HUES6 (cell line): ENCODE results near the gene KYAT1.

Source experiments
- H3K27ac ChIP-seq: 2 replicates; pipeline ENCODE4 v1.7.0; 2013; ENCODE audit warnings: low read depth, mild to moderate bottlenecking, low read length, inconsistent platforms
- H3K27me3 ChIP-seq: 2 replicates; pipeline ENCODE4 v1.6.1; 2013; ENCODE audit warnings: low read length; ENCODE audit not compliant: control insufficient read depth, insufficient read depth
- H3K36me3 ChIP-seq: 2 replicates; pipeline ENCODE4 v1.6.1; 2013; ENCODE audit warnings: low read length; ENCODE audit not compliant: control insufficient read depth, insufficient read depth
- H3K4me1 ChIP-seq: 2 replicates; pipeline ENCODE4 v1.6.1; 2013; ENCODE audit warnings: low read length; ENCODE audit not compliant: control insufficient read depth, insufficient read depth
- H3K4me3 ChIP-seq: 2 replicates; pipeline ENCODE4 v1.5.1; 2013; ENCODE audit warnings: low read depth, low read length
- H3K9ac ChIP-seq: one replicate; pipeline ENCODE4 v1.6.1; 2013; ENCODE audit warnings: mild to moderate bottlenecking, low read length
- H3K9me3 ChIP-seq: 2 replicates; pipeline ENCODE4 v1.6.1; 2013; ENCODE audit warnings: low read depth, low read length; ENCODE audit not compliant: control insufficient read depth, insufficient read depth

The KYAT1 gene

GRCh38 chr9:128836509-128837145 lies 45.1 kb downstream of the KYAT1 start:
- H3K27ac ChIP-seq, result no peak overlapping the region
- H3K36me3 ChIP-seq, result peaks cover 59% of the 10 kb centered on the region
- H3K9ac ChIP-seq, result no peak overlapping the region

GRCh38 chr9:128835246-128836210 lies 46.2 kb downstream of the KYAT1 start:
- no peak overlapping the region for H3K27ac ChIP-seq
- no peaks in the 10 kb centered on the region for H3K27me3 ChIP-seq
- peaks cover 54% of the 10 kb centered on the region for H3K36me3 ChIP-seq
- no peak overlapping the region for H3K4me3 ChIP-seq
- no peaks in the 10 kb centered on the region for H3K4me1 ChIP-seq
- H3K9me3 ChIP-seq, result no peaks in the 10 kb centered on the region
- H3K9ac ChIP-seq, result no peak overlapping the region

More at GRCh38 chr9:128836509-128837145, 45.1 kb downstream of the KYAT1 start:
- Histone ChIP-seq H3K4me1 (no peaks in the 10 kb centered on the region), H3K4me3 (no peak overlapping the region), H3K9me3 (no peaks in the 10 kb centered on the region), H3K27me3 (no peaks in the 10 kb centered on the region)

GRCh38 chr9:128833696-128834095 lies 48.1 kb downstream of the KYAT1 start:
- Histone ChIP-seq H3K4me3 (no peak overlapping the region), H3K9me3 (no peaks in the 10 kb centered on the region), H3K36me3 (peaks cover 50% of the 10 kb centered on the region), H3K4me1 (no peaks in the 10 kb centered on the region), H3K27me3 (no peaks in the 10 kb centered on the region), H3K27ac (no peak overlapping the region), H3K9ac (no peak overlapping the region)

- H3K36me3 ChIP-seq, result peaks cover 59% of the 10 kb centered on the region
- H3K27ac ChIP-seq, result peak within 1 kb of the TSS; percentile 60; the same call in 1 of the 2 replicates
- no peaks in the 10 kb centered on the region for H3K4me1 ChIP-seq
- H3K27me3 ChIP-seq, result no peaks in the 10 kb centered on the region
- no peaks in the 10 kb centered on the region for H3K9me3 ChIP-seq
- peak within 1 kb of the TSS; percentile 86 for H3K9ac ChIP-seq
- peak within 1 kb of the TSS; percentile 82 for H3K4me3 ChIP-seq
These were observed 52.1 kb downstream of the KYAT1 start, which contains the start of gene SPOUT1 for GRCh38 chr9:128829477-128830251. Gene SPOUT1, minus strand, starts transcription at chr9:128829794. Its CDS starts 14 bp downstream, at chr9:128829780.

- no peaks in the 10 kb centered on the region for H3K4me1 ChIP-seq
- no peaks in the 10 kb centered on the region for H3K9me3 ChIP-seq
- no peaks in the 10 kb centered on the region for H3K27me3 ChIP-seq
- peak overlapping the region; percentile 82 for H3K4me3 ChIP-seq
- peaks cover 62% of the 10 kb centered on the region for H3K36me3 ChIP-seq
- peak overlapping the region; percentile 86 for H3K9ac ChIP-seq
- peak overlapping the region; percentile 60; the same call in 1 of the 2 replicates for H3K27ac ChIP-seq
These were observed 52.9 kb downstream of the KYAT1 start for GRCh38 chr9:128828719-128829452.

- Histone ChIP-seq H3K9me3 (no peaks in the 10 kb centered on the region), H3K27me3 (no peaks in the 10 kb centered on the region), H3K4me1 (no peaks in the 10 kb centered on the region), H3K9ac (no peak overlapping the region), H3K36me3 (peaks cover 62% of the 10 kb centered on the region), H3K4me3 (peak overlapping the region; percentile 82; the same call in 1 of the 2 replicates), H3K27ac (no peak overlapping the region)
These were observed 53.5 kb downstream of the KYAT1 start for GRCh38 chr9:128828267-128828666.

- H3K9me3 ChIP-seq, result no peaks in the 10 kb centered on the region
- no peak overlapping the region for H3K4me3 ChIP-seq
- no peak overlapping the region for H3K27ac ChIP-seq
- H3K4me1 ChIP-seq, result no peaks in the 10 kb centered on the region
- H3K9ac ChIP-seq, result no peak overlapping the region
- H3K27me3 ChIP-seq, result no peaks in the 10 kb centered on the region
- H3K36me3 ChIP-seq, result peaks cover 73% of the 10 kb centered on the region
These were observed 55.6 kb downstream of the KYAT1 start for GRCh38 chr9:128825923-128826700.

- peaks cover 81% of the 10 kb centered on the region for H3K36me3 ChIP-seq
- H3K9me3 ChIP-seq, result no peaks in the 10 kb centered on the region
- peaks cover 4% of the 10 kb centered on the region; the same call in 1 of the 2 replicates for H3K4me1 ChIP-seq
These were observed 56.8 kb downstream of the KYAT1 start for GRCh38 chr9:128824911-128825310.

GRCh38 chr9:128823903-128824406 lies 57.8 kb downstream of the KYAT1 start:
- Histone ChIP-seq H3K4me1 (peaks cover 11% of the 10 kb centered on the region), H3K4me3 (no peak overlapping the region), H3K36me3 (peaks cover 82% of the 10 kb centered on the region), H3K27me3 (no peaks in the 10 kb centered on the region), H3K27ac (no peak overlapping the region), H3K9me3 (no peaks in the 10 kb centered on the region), H3K9ac (no peak overlapping the region)

More at GRCh38 chr9:128824911-128825310, 56.8 kb downstream of the KYAT1 start:
- Histone ChIP-seq H3K4me3 (no peak overlapping the region), H3K9ac (no peak overlapping the region), H3K27me3 (no peaks in the 10 kb centered on the region), H3K27ac (no peak overlapping the region)
